Measurements from ENCODE around the gene GOLGA8T.
"Not testable (repeated sequence)": the region's sequence is repeated elsewhere in the genome, so short reads cannot be mapped to it uniquely, and the experiment has no call there.

GOLGA8T gene

GRCh38 chr15:30162479-30163357, 27.9 kb downstream of the GOLGA8T start:
- H3K36me3 ChIP-seq (replicated peaks; ENCODE audit: insufficient read depth, low read length); H3F3A ChIP-seq (ENCODE audit: insufficient read depth, low read length); H3K4me1 ChIP-seq (ENCODE audit: low read length); DNase-seq; H3K79me2 ChIP-seq (ENCODE audit: low read length); H3K9me3 ChIP-seq (replicated peaks; ENCODE audit: insufficient read depth, low read length); H2AFZ ChIP-seq (ENCODE audit: low read length); H3K27me3 ChIP-seq (replicated peaks; ENCODE audit: insufficient read depth, low read length); H3K4me3 ChIP-seq (ENCODE audit: low read length); H3K27ac ChIP-seq (ENCODE audit: low read length); H4K20me1 ChIP-seq (ENCODE audit: insufficient read depth, low read length); H3K4me2 ChIP-seq (ENCODE audit: low read depth, low read length); H3K9me2 ChIP-seq (replicated peaks; ENCODE audit: insufficient read depth, low read length); H3K9ac ChIP-seq (ENCODE audit: low read length): not testable (repeated sequence)

- H3K27ac ChIP-seq (ENCODE audit: low read length); H3F3A ChIP-seq (ENCODE audit: insufficient read depth, low read length); H3K4me1 ChIP-seq (ENCODE audit: low read length); H3K9ac ChIP-seq (ENCODE audit: low read length); H3K9me3 ChIP-seq (replicated peaks; ENCODE audit: insufficient read depth, low read length); DNase-seq; H3K4me3 ChIP-seq (ENCODE audit: low read length); H2AFZ ChIP-seq (ENCODE audit: low read length); H3K27me3 ChIP-seq (replicated peaks; ENCODE audit: insufficient read depth, low read length); H3K36me3 ChIP-seq (replicated peaks; ENCODE audit: insufficient read depth, low read length); H3K79me2 ChIP-seq (ENCODE audit: low read length); H3K4me2 ChIP-seq (ENCODE audit: low read depth, low read length); H4K20me1 ChIP-seq (ENCODE audit: insufficient read depth, low read length); H3K9me2 ChIP-seq (replicated peaks; ENCODE audit: insufficient read depth, low read length): not testable (repeated sequence)
Observed at GRCh38 chr15:30163759-30164158, 28.9 kb downstream of the GOLGA8T start.

GRCh38 chr15:30164257-30164656, 29.4 kb downstream of the GOLGA8T start:
- H3K9ac ChIP-seq (ENCODE audit: low read length); H3F3A ChIP-seq (ENCODE audit: insufficient read depth, low read length); H3K27me3 ChIP-seq (replicated peaks; ENCODE audit: insufficient read depth, low read length); H3K9me3 ChIP-seq (replicated peaks; ENCODE audit: insufficient read depth, low read length); H3K4me2 ChIP-seq (ENCODE audit: low read depth, low read length); DNase-seq; H2AFZ ChIP-seq (ENCODE audit: low read length); H3K79me2 ChIP-seq (ENCODE audit: low read length); H3K9me2 ChIP-seq (replicated peaks; ENCODE audit: insufficient read depth, low read length); H3K27ac ChIP-seq (ENCODE audit: low read length); H4K20me1 ChIP-seq (ENCODE audit: insufficient read depth, low read length); H3K4me3 ChIP-seq (ENCODE audit: low read length); H3K4me1 ChIP-seq (ENCODE audit: low read length); H3K36me3 ChIP-seq (replicated peaks; ENCODE audit: insufficient read depth, low read length): not testable (repeated sequence)

GRCh38 chr15:30167403-30167802, 32.6 kb downstream of the GOLGA8T start:
- not testable (repeated sequence) for H4K20me1 ChIP-seq (ENCODE audit: insufficient read depth, low read length); H3K4me3 ChIP-seq (ENCODE audit: low read length); H3K4me2 ChIP-seq (ENCODE audit: low read depth, low read length); H3K27ac ChIP-seq (ENCODE audit: low read length); H3K36me3 ChIP-seq (replicated peaks; ENCODE audit: insufficient read depth, low read length); H3K9me3 ChIP-seq (replicated peaks; ENCODE audit: insufficient read depth, low read length); H3K27me3 ChIP-seq (replicated peaks; ENCODE audit: insufficient read depth, low read length); DNase-seq; H3K4me1 ChIP-seq (ENCODE audit: low read length); H3K79me2 ChIP-seq (ENCODE audit: low read length); H3F3A ChIP-seq (ENCODE audit: insufficient read depth, low read length); H3K9me2 ChIP-seq (replicated peaks; ENCODE audit: insufficient read depth, low read length); H2AFZ ChIP-seq (ENCODE audit: low read length); H3K9ac ChIP-seq (ENCODE audit: low read length)

DNA sequence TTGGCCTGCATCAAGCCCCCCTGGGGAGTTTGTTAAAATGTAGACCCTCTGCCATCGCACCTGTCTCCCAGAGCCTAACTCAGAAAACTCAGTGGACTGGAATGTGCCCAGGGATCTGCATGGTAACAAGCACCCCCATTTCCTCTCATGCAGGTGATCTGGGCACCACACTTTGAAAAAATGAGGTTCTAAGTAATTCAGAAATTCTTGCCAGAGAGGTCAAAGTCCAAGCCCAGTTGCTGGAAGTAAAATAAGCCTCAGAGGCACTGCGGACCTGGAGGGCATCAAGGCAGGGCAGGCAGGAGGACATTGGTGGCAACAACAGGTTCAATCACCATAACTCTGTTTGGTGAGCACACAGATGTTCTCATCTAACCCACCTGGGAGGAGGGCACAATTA, 33.0 kb downstream of the GOLGA8T start:
- not testable (repeated sequence) for H3K4me3 ChIP-seq (ENCODE audit: low read length); H4K20me1 ChIP-seq (ENCODE audit: insufficient read depth, low read length); DNase-seq; H3K9me3 ChIP-seq (replicated peaks; ENCODE audit: insufficient read depth, low read length); H3K9ac ChIP-seq (ENCODE audit: low read length); H3K27me3 ChIP-seq (replicated peaks; ENCODE audit: insufficient read depth, low read length); H3K27ac ChIP-seq (ENCODE audit: low read length); H3K79me2 ChIP-seq (ENCODE audit: low read length); H3K9me2 ChIP-seq (replicated peaks; ENCODE audit: insufficient read depth, low read length); H2AFZ ChIP-seq (ENCODE audit: low read length); H3K4me2 ChIP-seq (ENCODE audit: low read depth, low read length); H3K36me3 ChIP-seq (replicated peaks; ENCODE audit: insufficient read depth, low read length); H3K4me1 ChIP-seq (ENCODE audit: low read length); H3F3A ChIP-seq (ENCODE audit: insufficient read depth, low read length)

GRCh38 chr15:30171452-30171851, 36.6 kb downstream of the GOLGA8T start:
- not testable (repeated sequence) for H3K27me3 ChIP-seq (replicated peaks; ENCODE audit: insufficient read depth, low read length); H3K4me2 ChIP-seq (ENCODE audit: low read depth, low read length); H3F3A ChIP-seq (ENCODE audit: insufficient read depth, low read length); H3K36me3 ChIP-seq (replicated peaks; ENCODE audit: insufficient read depth, low read length); H3K9me3 ChIP-seq (replicated peaks; ENCODE audit: insufficient read depth, low read length); H3K4me3 ChIP-seq (ENCODE audit: low read length); H4K20me1 ChIP-seq (ENCODE audit: insufficient read depth, low read length); H2AFZ ChIP-seq (ENCODE audit: low read length); DNase-seq; H3K79me2 ChIP-seq (ENCODE audit: low read length); H3K9me2 ChIP-seq (replicated peaks; ENCODE audit: insufficient read depth, low read length); H3K27ac ChIP-seq (ENCODE audit: low read length); H3K9ac ChIP-seq (ENCODE audit: low read length); H3K4me1 ChIP-seq (ENCODE audit: low read length)

DNA sequence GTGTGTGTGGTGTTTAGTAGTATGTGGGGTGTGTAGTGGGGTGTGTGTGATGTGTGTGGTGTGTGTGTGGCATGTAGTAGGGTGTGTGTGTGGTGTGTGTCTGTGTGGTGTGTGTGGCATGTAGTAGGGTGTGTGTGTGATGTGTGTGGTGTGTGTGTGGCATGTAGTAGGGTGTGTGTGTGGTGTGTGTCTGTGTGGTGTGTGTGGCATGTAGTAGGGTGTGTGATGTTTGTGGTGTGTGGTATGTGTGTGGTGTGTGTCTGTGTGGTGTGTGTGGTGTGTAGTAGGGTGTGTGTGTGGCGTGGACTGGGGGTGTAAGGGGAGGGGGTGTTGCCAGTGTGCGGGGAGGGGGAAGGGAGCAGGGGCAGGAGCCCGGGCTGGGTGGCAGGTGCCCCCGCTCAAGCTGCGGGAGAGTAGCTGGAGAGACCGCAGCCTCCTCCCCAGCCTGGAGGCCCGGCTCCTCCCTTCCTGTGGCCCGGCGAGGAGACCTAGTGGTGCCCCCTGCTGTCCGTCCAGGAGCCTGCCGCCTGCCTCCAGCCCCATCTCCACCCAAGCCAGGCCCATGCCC, 38.3 kb downstream of the GOLGA8T start:
- H3K4me1 ChIP-seq (ENCODE audit: low read length); H3K27ac ChIP-seq (ENCODE audit: low read length); H2AFZ ChIP-seq (ENCODE audit: low read length); H3K36me3 ChIP-seq (replicated peaks; ENCODE audit: insufficient read depth, low read length); H3K27me3 ChIP-seq (replicated peaks; ENCODE audit: insufficient read depth, low read length); H3K9me2 ChIP-seq (replicated peaks; ENCODE audit: insufficient read depth, low read length); H3K4me3 ChIP-seq (ENCODE audit: low read length); H3F3A ChIP-seq (ENCODE audit: insufficient read depth, low read length); H3K4me2 ChIP-seq (ENCODE audit: low read depth, low read length); H3K79me2 ChIP-seq (ENCODE audit: low read length); H4K20me1 ChIP-seq (ENCODE audit: insufficient read depth, low read length); H3K9me3 ChIP-seq (replicated peaks; ENCODE audit: insufficient read depth, low read length); H3K9ac ChIP-seq (ENCODE audit: low read length): not testable (repeated sequence)
- DNase-seq: peak; percentile 5

DNA sequence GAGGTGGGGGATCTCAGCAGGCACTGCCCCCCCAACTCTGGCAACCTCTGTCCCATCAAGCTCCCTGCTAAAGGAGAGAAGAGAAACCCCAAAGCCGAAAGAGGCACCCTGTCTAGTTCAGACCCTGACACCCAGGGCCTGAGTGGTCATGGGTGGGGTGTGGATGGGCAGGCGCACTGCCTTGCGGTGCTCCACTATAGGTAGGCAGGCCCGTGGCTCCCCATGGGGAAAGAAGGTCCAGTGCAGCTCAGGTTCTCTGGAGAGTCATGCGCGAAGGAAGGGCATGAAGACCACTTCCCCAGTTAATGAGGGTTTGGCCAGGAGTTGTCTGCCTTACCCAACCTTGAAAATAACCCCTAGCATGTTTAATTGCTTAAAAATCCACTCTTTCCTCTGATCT, 40.4 kb downstream of the GOLGA8T start:
- not testable (repeated sequence) for H3K9me3 ChIP-seq (replicated peaks; ENCODE audit: insufficient read depth, low read length); H3K36me3 ChIP-seq (replicated peaks; ENCODE audit: insufficient read depth, low read length); H3K27me3 ChIP-seq (replicated peaks; ENCODE audit: insufficient read depth, low read length); H3K4me1 ChIP-seq (ENCODE audit: low read length); H3K4me3 ChIP-seq (ENCODE audit: low read length); H2AFZ ChIP-seq (ENCODE audit: low read length); DNase-seq; H3K9me2 ChIP-seq (replicated peaks; ENCODE audit: insufficient read depth, low read length); H3F3A ChIP-seq (ENCODE audit: insufficient read depth, low read length); H3K79me2 ChIP-seq (ENCODE audit: low read length); H3K9ac ChIP-seq (ENCODE audit: low read length); H4K20me1 ChIP-seq (ENCODE audit: insufficient read depth, low read length); H3K4me2 ChIP-seq (ENCODE audit: low read depth, low read length); H3K27ac ChIP-seq (ENCODE audit: low read length)
